ENCODE results near the gene SPTBN4. TPM values are rescaled to one million over a fixed set of nuclear protein-coding genes. Genes with fewer than 3 reads are reported as not detected.
A peak's percentile ranks its signal among the peaks of the same experiment; 100 is the strongest.
"Not testable (repeated sequence)": the region's sequence is repeated elsewhere in the genome, so short reads cannot be mapped to it uniquely, and the experiment has no call there.

Gene SPTBN4
- total RNA-seq, 1 donor from 2014 or later = 0.43 TPM

DNA sequence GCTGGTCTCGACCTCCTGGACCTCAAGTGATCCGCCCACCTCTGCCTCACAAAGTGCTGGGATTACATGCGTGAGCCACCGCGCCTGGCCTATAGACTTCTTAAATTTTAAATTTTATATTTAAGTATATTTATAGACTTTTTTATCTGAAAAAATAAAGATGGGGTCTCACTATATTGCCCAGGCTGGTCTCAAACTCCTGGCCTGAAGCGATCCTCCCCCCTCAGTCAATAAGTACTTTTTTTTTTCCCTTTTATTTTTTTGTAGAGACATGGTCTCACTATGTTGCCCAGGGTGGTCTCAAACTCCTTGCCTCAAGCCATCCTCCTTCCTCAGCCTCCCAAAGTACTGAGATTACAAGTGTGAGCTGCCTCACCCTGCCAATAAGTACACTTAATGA, 42.9 kb upstream of the SPTBN4 start:
- H3K4me1 ChIP-seq = peaks cover 14 to 30% of the 10 kb centered on the region in 2 donors
- H3K9me3 ChIP-seq = no peaks in the 10 kb centered on the region
- TF ChIP-seq, protein P1, sequence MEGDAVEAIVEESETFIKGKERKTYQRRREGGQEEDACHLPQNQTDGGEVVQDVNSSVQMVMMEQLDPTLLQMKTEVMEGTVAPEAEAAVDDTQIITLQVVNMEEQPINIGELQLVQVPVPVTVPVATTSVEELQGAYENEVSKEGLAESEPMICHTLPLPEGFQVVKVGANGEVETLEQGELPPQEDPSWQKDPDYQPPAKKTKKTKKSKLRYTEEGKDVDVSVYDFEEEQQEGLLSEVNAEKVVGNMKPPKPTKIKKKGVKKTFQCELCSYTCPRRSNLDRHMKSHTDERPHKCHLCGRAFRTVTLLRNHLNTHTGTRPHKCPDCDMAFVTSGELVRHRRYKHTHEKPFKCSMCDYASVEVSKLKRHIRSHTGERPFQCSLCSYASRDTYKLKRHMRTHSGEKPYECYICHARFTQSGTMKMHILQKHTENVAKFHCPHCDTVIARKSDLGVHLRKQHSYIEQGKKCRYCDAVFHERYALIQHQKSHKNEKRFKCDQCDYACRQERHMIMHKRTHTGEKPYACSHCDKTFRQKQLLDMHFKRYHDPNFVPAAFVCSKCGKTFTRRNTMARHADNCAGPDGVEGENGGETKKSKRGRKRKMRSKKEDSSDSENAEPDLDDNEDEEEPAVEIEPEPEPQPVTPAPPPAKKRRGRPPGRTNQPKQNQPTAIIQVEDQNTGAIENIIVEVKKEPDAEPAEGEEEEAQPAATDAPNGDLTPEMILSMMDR (IDR thresholded peaks at IDR 0.05) = no peak
- no peaks in the 10 kb centered on the region for H3K27me3 ChIP-seq
- intact Hi-C loops (cut with DNase I) = loop anchor here (5.0 to 10.0 kb wide), 3 partner anchors 137 to 371 kb away; partner anchors contain the start of genes AKT2, COQ8B, EGLN2 and ITPKC
- H3K36me3 ChIP-seq = peaks cover 11 to 17% of the 10 kb centered on the region in 2 donors
- peak overlapping the region; percentile 98 to 99 for H3K27ac ChIP-seq
- H3K4me3 ChIP-seq = peak overlapping the region; percentile 62 to 83
- DNase-seq (ENCODE audit: low spot score in 2 of 2) = no peak

- DNase-seq (ENCODE audit: low spot score in 2 of 2) = no peak
- no peaks in the 10 kb centered on the region for H3K27me3 ChIP-seq
- H3K9me3 ChIP-seq = no peaks in the 10 kb centered on the region
- peaks cover 11 to 17% of the 10 kb centered on the region in 2 donors for H3K36me3 ChIP-seq
- TF ChIP-seq, protein P1 (IDR thresholded peaks at IDR 0.05) = no peak
- intact Hi-C loops (cut with DNase I) = loop anchor here (1.0 to 10.0 kb wide), 5 partner anchors 19 to 370 kb away; partner anchors contain the start of genes AKT2, COQ8B, EGLN2 and ITPKC
- peak overlapping the region; percentile 62 to 83 for H3K4me3 ChIP-seq
- peaks cover 14 to 30% of the 10 kb centered on the region in 2 donors for H3K4me1 ChIP-seq
- peak overlapping the region; percentile 98 to 99 for H3K27ac ChIP-seq
Measured at GRCh38 chr19:40424637-40425449, 42.0 kb upstream of the SPTBN4 start.

DNA sequence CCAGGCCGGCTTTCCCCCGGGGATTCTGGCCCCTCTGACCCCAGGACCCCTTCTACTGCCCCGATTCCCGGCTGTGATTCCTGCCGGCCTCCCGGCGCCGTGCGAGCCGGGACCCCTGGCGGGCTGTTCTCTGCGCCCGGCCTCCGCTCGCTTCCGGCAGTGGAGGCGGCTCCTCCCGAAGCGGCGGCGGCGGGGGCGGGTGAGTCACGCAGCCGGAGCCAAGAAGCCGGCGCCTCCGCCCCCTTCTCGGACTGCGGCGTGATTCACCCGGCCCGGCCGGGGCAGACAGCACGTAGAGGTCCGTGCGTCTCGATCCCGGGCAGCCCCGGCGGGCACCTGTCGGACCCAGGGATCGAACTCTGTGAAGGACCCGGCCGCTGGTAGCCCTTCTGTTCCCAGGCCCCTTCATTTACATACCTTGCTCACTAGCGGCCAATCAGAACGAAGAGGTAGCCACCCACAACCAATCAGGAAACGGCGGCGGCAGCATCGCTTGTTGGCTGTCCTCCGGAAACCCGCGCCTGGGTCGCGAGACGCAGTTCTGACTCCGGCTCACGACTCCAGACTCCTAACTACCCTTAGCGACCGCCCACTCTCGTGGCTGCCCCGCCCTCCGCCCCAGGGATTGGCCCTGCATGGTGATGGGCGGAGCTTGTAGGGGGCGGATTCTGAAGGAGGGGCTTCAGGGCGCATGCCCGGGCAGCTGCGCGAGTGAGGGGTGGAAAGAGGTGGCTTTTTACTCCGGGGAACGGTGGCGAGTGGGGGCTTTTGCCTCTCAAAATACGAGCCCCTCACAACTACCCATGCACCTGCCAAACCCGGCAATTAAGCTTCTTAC, 41.1 kb upstream of the SPTBN4 start, which contains the start of gene SERTAD1:
Gene SERTAD1 (minus strand): TSS at position 543 of the 838 bp plus-strand sequence. CDS start 2,446 bp downstream, outside the sequence.
- Histone ChIP-seq H3K4me1 (peaks cover 14 to 30% of the 10 kb centered on the region in 2 donors), H3K27me3 (no peaks in the 10 kb centered on the region), H3K9me3 (no peaks in the 10 kb centered on the region), H3K4me3 (peak within 1 kb of the TSS; percentile 62 to 83), H3K27ac (peak within 1 kb of the TSS; percentile 98 to 99), H3K36me3 (peaks cover 11 to 17% of the 10 kb centered on the region in 2 donors)
- TF ChIP-seq, protein P1 (IDR thresholded peaks at IDR 0.05) = peak; percentile 75 to 86 (median 85)
- intact Hi-C loops (cut with DNase I) = loop anchor here (1.0 to 10.0 kb wide), 3 partner anchors 19 to 369 kb away; partner anchors contain the start of genes EGLN2, LTBP4 and SERTAD3
- DNase-seq (ENCODE audit: low spot score in 2 of 2) = peak; percentile 99 to 100

GRCh38 chr19:40428197-40428596, 38.6 kb upstream of the SPTBN4 start:
- H3K27ac ChIP-seq; H3K36me3 ChIP-seq; H3K27me3 ChIP-seq; DNase-seq (ENCODE audit: low spot score in 2 of 2); H3K9me3 ChIP-seq; H3K4me3 ChIP-seq: not testable (repeated sequence)
- intact Hi-C loops (cut with DNase I) = loop anchor here (5.0 to 10.0 kb wide), 2 partner anchors 174 to 367 kb away; partner anchors contain the start of genes EGLN2 and LTBP4
- peaks cover 2 to 25% of the 10 kb centered on the region in 2 donors for H3K4me1 ChIP-seq

GRCh38 chr19:40430242-40430641, 36.6 kb upstream of the SPTBN4 start:
- H3K27me3 ChIP-seq; DNase-seq (ENCODE audit: low spot score in 2 of 2); intact Hi-C loops (cut with DNase I); H3K27ac ChIP-seq; H3K4me3 ChIP-seq; H3K9me3 ChIP-seq; H3K36me3 ChIP-seq: not testable (repeated sequence)
- H3K4me1 ChIP-seq = peaks cover 0 to 20% of the 10 kb centered on the region in 2 donors

- no peaks in the 10 kb centered on the region for H3K36me3 ChIP-seq
- H3K27ac ChIP-seq = peak overlapping the region; percentile 86 to 93
- DNase-seq (ENCODE audit: low spot score in 2 of 2) = no peak
- no peaks in the 10 kb centered on the region for H3K27me3 ChIP-seq
- H3K4me3 ChIP-seq = no peak overlapping the region
- TF ChIP-seq, protein P1 (IDR thresholded peaks at IDR 0.05) = no peak
- intact Hi-C loops (cut with DNase I) = no loop called here
- H3K9me3 ChIP-seq = no peaks in the 10 kb centered on the region
- peaks cover 0 to 20% of the 10 kb centered on the region in 2 donors for H3K4me1 ChIP-seq
Measured at GRCh38 chr19:40431698-40432097, 35.1 kb upstream of the SPTBN4 start.

DNA sequence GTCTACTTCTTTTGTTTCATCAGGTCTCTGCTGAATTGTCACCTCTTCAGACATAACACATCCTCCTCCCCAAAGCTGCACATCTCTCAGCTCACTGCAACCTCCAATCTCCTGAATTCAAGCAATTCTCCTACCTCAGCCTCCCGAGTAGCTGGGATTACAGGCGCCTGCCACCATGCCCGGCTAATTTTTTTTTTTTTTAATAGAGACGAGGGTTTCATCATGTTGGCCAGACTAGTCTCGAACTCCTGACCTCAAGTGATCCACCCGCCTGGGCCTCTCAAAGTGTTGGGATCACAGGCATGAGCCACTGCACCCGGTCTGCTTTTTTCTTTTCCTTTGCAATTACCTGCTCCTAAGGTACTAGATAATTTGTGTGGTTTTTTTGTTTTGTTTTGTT, 34.0 kb upstream of the SPTBN4 start:
- H3K27me3 ChIP-seq; intact Hi-C loops (cut with DNase I); DNase-seq (ENCODE audit: low spot score in 2 of 2); H3K9me3 ChIP-seq; H3K36me3 ChIP-seq: not testable (repeated sequence)
- Histone ChIP-seq H3K27ac (peak overlapping the region; percentile 86 to 93), H3K4me3 (peak overlapping the region; percentile 53 to 59), H3K4me1 (peaks cover 0 to 20% of the 10 kb centered on the region in 2 donors)
